H1 (cell line): ENCODE measurements around the gene RASGRP1. TPM values are rescaled to one million over a fixed set of nuclear protein-coding genes. Genes with fewer than 3 reads are reported as not detected.

Experiments used
- CTCF ChIA-PET: fragments of 300-600 bp; sonication (Branson Sonifier 250); formaldehyde crosslinking; loops from one replicate; lab custom pipeline; 2021; ENCODE audit not compliant: partially characterized antibody; lab: Charles Lee
- POLR2A ChIA-PET: fragments of 300-600 bp; sonication (Branson Sonifier 250); formaldehyde crosslinking; loops from one replicate; lab custom pipeline; 2021; ENCODE audit warnings: inconsistent platforms; ENCODE audit not compliant: partially characterized antibody; lab: Charles Lee
- DNase-seq, 2 experiments: peaks; one replicate each; pipeline versions ENCODE4 v3.0.0 to v3.0.0-alpha.2; 2010 to 2022; ENCODE audit warnings: low spot score in 2 of 2, low read depth in 1 of 2, mixed read lengths in 1 of 2
- FAIRE-seq: peaks from 2 replicates; lab custom pipeline; 2011; peaks lifted over from hg19 to GRCh38; lab: Jason Lieb, UNC
- H2AFZ ChIP-seq: 2 replicates; pipeline ENCODE4 v1.8.1; 2012; ENCODE audit warnings: low read length, inconsistent platforms
- H2AK5ac ChIP-seq: 2 replicates; pipeline ENCODE4 v1.6.1; 2013; ENCODE audit warnings: low read depth, low read length
- H2BK120ac ChIP-seq: replicated peaks from 2 replicates; pipeline ENCODE3; 2013; ENCODE audit warnings: low read depth, low read length, inconsistent platforms
- H2BK12ac ChIP-seq: 2 replicates; pipeline ENCODE4 v1.6.1; 2013; ENCODE audit warnings: low read depth, low read length
- H2BK15ac ChIP-seq: 2 replicates; pipeline ENCODE4 v1.6.1; 2013; ENCODE audit warnings: low read length
- H2BK20ac ChIP-seq: 2 replicates; pipeline ENCODE4 v1.6.1; 2013; ENCODE audit warnings: low read length
- H2BK5ac ChIP-seq: 2 replicates; pipeline ENCODE4 v1.6.1; 2013; ENCODE audit warnings: low read depth, low read length
- H3K14ac ChIP-seq: 2 replicates; pipeline ENCODE4 v1.6.1; 2013; ENCODE audit warnings: inconsistent platforms; ENCODE audit not compliant: insufficient read length
- H3K18ac ChIP-seq: 2 replicates; pipeline ENCODE4 v1.6.1; 2013; ENCODE audit warnings: low read length; ENCODE audit errors: extremely low read depth
- H3K23ac ChIP-seq: 2 replicates; pipeline ENCODE4 v1.6.1; 2013; ENCODE audit warnings: inconsistent platforms; ENCODE audit not compliant: insufficient read length
- H3K23me2 ChIP-seq: 2 replicates; pipeline ENCODE4 v1.6.1; 2013; ENCODE audit warnings: low read depth, low read length
- H3K27ac ChIP-seq: 2 replicates; pipeline ENCODE4 v1.6.1; 2011; ENCODE audit warnings: low read depth, low read length, inconsistent platforms
- H3K27me3 ChIP-seq, 4 experiments: replicated peaks in 1 of 4; 1 replicate in 1 of 4; 2 replicates in 3 of 4; pipeline versions ENCODE4 v1.6.1 to v1.8.1; 2011 to 2013; ENCODE audit warnings: low read length in 3 of 4, mild to moderate bottlenecking in 3 of 4, inconsistent platforms in 2 of 4, mixed read lengths in 2 of 4, moderate library complexity in 1 of 4; ENCODE audit not compliant: control insufficient read depth in 3 of 4, insufficient read depth in 3 of 4; ENCODE audit errors: extremely low read depth in 1 of 4
- H3K36me3 ChIP-seq, 4 experiments: 2 replicates each; pipeline versions ENCODE4 v1.6.1 to v1.8.1; 2011 to 2013; ENCODE audit warnings: mild to moderate bottlenecking in 4 of 4, low read length in 3 of 4, moderate library complexity in 2 of 4, control low read depth in 1 of 4, inconsistent platforms in 1 of 4; ENCODE audit not compliant: insufficient read depth in 4 of 4, control insufficient read depth in 2 of 4
- H3K4ac ChIP-seq: replicated peaks from 2 replicates; pipeline ENCODE3; 2013; ENCODE audit warnings: low read length, low read depth, mixed read lengths, inconsistent platforms; ENCODE audit not compliant: insufficient read length
- H3K4me1 ChIP-seq, 4 experiments: replicated peaks in 1 of 4; 1 replicate in 1 of 4; 2 replicates in 3 of 4; pipeline versions ENCODE4 v1.6.1 to v1.8.1; 2011 to 2013; ENCODE audit warnings: low read length in 3 of 4, inconsistent platforms in 2 of 4, mixed read lengths in 1 of 4; ENCODE audit not compliant: insufficient read depth in 4 of 4, control insufficient read depth in 3 of 4
- H3K4me2 ChIP-seq, 2 experiments: 2 replicates each; pipeline versions ENCODE4 v1.6.1 to v1.8.1; 2011 to 2013; ENCODE audit warnings: low read depth in 2 of 2, low read length in 2 of 2, control low read depth in 1 of 2, inconsistent platforms in 1 of 2, mild to moderate bottlenecking in 1 of 2; ENCODE audit not compliant: insufficient read depth in 1 of 2
- H3K4me3 ChIP-seq, 4 experiments: fragments of 200-600, 300-600 bp in 1 of 4; sonication (generic), shearing (Covaris generic), sonication (Bioruptor Twin) in 1 of 4; 2 replicates each; pipeline versions ENCODE4 v1.5.1 to v1.8.1; 2011 to 2016; ENCODE audit warnings: low read length in 4 of 4, low read depth in 3 of 4, control low read depth in 2 of 4, inconsistent platforms in 2 of 4, mild to moderate bottlenecking in 2 of 4, mixed read lengths in 1 of 4, moderate library complexity in 1 of 4; ENCODE audit not compliant: insufficient read depth in 2 of 4; ENCODE audit errors: extremely low read depth in 1 of 4
- H3K56ac ChIP-seq: replicated peaks from 2 replicates; pipeline ENCODE3; 2013; ENCODE audit warnings: low read depth, mild to moderate bottlenecking, mixed read lengths, low read length, inconsistent platforms; ENCODE audit not compliant: insufficient read length
- H3K79me1 ChIP-seq: 2 replicates; pipeline ENCODE4 v1.6.1; 2013; ENCODE audit warnings: low read depth, low read length, control low read depth
- H3K79me2 ChIP-seq, 2 experiments: 2 replicates each; pipeline versions ENCODE4 v1.6.1 to v1.8.1; 2012 to 2013; ENCODE audit warnings: low read length in 2 of 2, mild to moderate bottlenecking in 2 of 2, inconsistent platforms in 1 of 2; ENCODE audit not compliant: insufficient read depth in 2 of 2, control insufficient read depth in 1 of 2
- H3K9ac ChIP-seq, 4 experiments: replicated peaks in 1 of 4; 1 replicate in 1 of 4; 2 replicates in 3 of 4; pipeline versions ENCODE4 v1.6.1 to v1.8.1; 2011 to 2013; ENCODE audit warnings: low read depth in 3 of 4, low read length in 3 of 4, control low read depth in 2 of 4, mild to moderate bottlenecking in 2 of 4, moderate library complexity in 2 of 4, inconsistent platforms in 1 of 4; ENCODE audit errors: extremely low read depth in 1 of 4
- H3K9me3 ChIP-seq, 2 experiments: 2 replicates each; pipeline versions ENCODE4 v1.6.1 to v1.8.1; 2012 to 2013; ENCODE audit warnings: mild to moderate bottlenecking in 2 of 2, moderate library complexity in 2 of 2, control low read depth in 1 of 2, inconsistent platforms in 1 of 2, low read depth in 1 of 2, low read length in 1 of 2, mixed read lengths in 1 of 2; ENCODE audit not compliant: insufficient read depth in 2 of 2
- H4K20me1 ChIP-seq, 2 experiments: replicated peaks in 1 of 2; 2 replicates each; pipeline versions ENCODE3 to v1.8.1; 2011 to 2013; ENCODE audit warnings: inconsistent platforms in 2 of 2, low read length in 2 of 2, mild to moderate bottlenecking in 1 of 2; ENCODE audit not compliant: insufficient read depth in 2 of 2, control insufficient read depth in 1 of 2
- H4K5ac ChIP-seq: 2 replicates; pipeline ENCODE4 v1.6.1; 2013; ENCODE audit warnings: low read length, low read depth, mixed read lengths, inconsistent platforms; ENCODE audit not compliant: insufficient read length
- H4K8ac ChIP-seq: 2 replicates; pipeline ENCODE4 v1.8.0; 2013; ENCODE audit warnings: mild to moderate bottlenecking, moderate library complexity, low read length, inconsistent platforms; ENCODE audit not compliant: insufficient read depth; ENCODE audit errors: extremely low read depth
- H4K91ac ChIP-seq: replicated peaks from 2 replicates; pipeline ENCODE3; 2013; ENCODE audit warnings: low read length, mixed read lengths, inconsistent platforms; ENCODE audit not compliant: insufficient read length
- CEBPB ChIP-seq: IDR thresholded peaks from 2 replicates; pipeline ENCODE4 v1.6.1; 2012; ENCODE audit warnings: low read depth, low read length
- CHD2 ChIP-seq: IDR thresholded peaks from 2 replicates; pipeline ENCODE4 v1.6.1; 2012; ENCODE audit warnings: low read length, improper control_type of control experiment
- E2F6 ChIP-seq: IDR thresholded peaks from 2 replicates; pipeline ENCODE4 v1.6.1; 2012; ENCODE audit warnings: inconsistent platforms
- SAP30 ChIP-seq: fragments of 300-600 bp; sonication (generic); IDR thresholded peaks from 2 replicates; pipeline ENCODE4 v1.7.1; 2012; ENCODE audit warnings: low read length, moderate library complexity, mild to moderate bottlenecking, inconsistent platforms; ENCODE audit not compliant: insufficient read depth, insufficient replicate concordance
- SIRT6 ChIP-seq: IDR thresholded peaks from one replicate; pipeline ENCODE4 v1.7.1; 2012; ENCODE audit warnings: low read length, inconsistent platforms
- WGBS, 2 experiments: shearing (Covaris generic) in 1 of 2; methylation state at CpG; one replicate each; pipeline versions ENCODE4 v1.1.6 to v1.1.7; 2013 to 2015; ENCODE audit warnings: low lambda C conversion rate in 2 of 2, mixed read lengths in 2 of 2, inconsistent platforms in 1 of 2, low coverage in 1 of 2, missing lambda C conversion rate in 1 of 2; ENCODE audit not compliant: insufficient replicate concordance in 2 of 2, insufficient coverage in 1 of 2, insufficient read length in 1 of 2; ENCODE audit errors: extremely low coverage in 1 of 2, missing lambda C conversion rate in 1 of 2; 5-methylcytosine and 5-hydroxymethylcytosine counted together
- polyA plus RNA-seq, 7 experiments: library from polyadenylated mRNA; depleted of rRNA in 3 of 7; stranded (reverse) in 5 of 7; unstranded in 2 of 7; fragments of >200 nt in 5 of 7; fragments of 200-250 nt in 2 of 7; gene quantifications; 1 replicate in 5 of 7; 2 replicates in 1 of 7; 4 replicates in 1 of 7; pipeline versions ENCODE4 v1.2.1 to v1.2.3, GENCODE V29; 2011 to 2013; ENCODE audit warnings: missing spikeins in 2 of 7, mixed read lengths in 2 of 7
- total RNA-seq: library from RNA; stranded (reverse); fragmentation: NEBNext Ultra II Directional; extraction: Animal tissue kit (Norgen Biotek cat#: 25700); gene quantifications from 2 replicates; pipeline ENCODE4 v1.2.1, GENCODE V29; 2021

RASGRP1 gene
- total and polyA plus RNA-seq, 2 of the 8 experiments (the other 6 are each of a cell fraction or from before 2014, with no cell fraction given) = 1.1 to 2.1 TPM

DNA sequence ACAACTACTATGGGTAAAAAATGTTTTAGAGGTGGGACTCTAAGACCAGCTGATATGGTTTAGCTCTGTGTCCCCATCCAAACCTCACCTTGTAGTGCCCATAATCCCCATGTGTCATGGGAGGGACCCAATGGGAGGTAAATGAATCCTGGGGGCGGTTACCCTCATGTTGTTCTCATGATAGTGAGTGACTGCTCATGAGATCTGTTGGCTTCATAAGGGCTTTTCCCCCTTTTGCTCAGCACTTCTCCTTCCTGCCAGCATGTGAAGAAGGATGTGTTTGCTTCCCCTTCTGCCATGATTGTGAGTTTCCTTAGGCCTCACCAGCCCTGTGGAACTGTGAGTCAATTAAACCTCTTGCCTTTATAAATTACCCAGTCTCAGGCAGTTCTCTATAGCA is 65.0 kb downstream of the RASGRP1 start:
- FAIRE-seq (no peak), DNase-seq (no peak)
- Histone ChIP-seq H2BK15ac (no peak overlapping the region), H3K79me1 (no peaks in the 10 kb centered on the region), H3K4me3 (no peak overlapping the region), H2BK12ac (no peak overlapping the region), H3K18ac (no peak overlapping the region), H3K4ac (no peak overlapping the region), H2AK5ac (no peak overlapping the region), H3K27me3 (no peaks in the 10 kb centered on the region), H3K14ac (no peak overlapping the region), H3K27ac (no peak overlapping the region), H2BK120ac (no peak overlapping the region), H2BK20ac (no peak overlapping the region), H4K5ac (no peak overlapping the region), H3K23me2 (no peaks in the 10 kb centered on the region), H2BK5ac (no peak overlapping the region), H3K4me2 (no peak overlapping the region), H3K56ac (no peak overlapping the region), H4K20me1 (peaks cover 0 to 2% of the 10 kb centered on the region in 2 experiments), H3K79me2 (no peaks in the 10 kb centered on the region), H4K8ac (no peak overlapping the region), H3K9ac (no peak overlapping the region), H3K9me3 (no peaks in the 10 kb centered on the region), H3K36me3 (no peaks in the 10 kb centered on the region), H3K23ac (no peak overlapping the region), H4K91ac (no peak overlapping the region), H3K4me1 (no peaks in the 10 kb centered on the region), H2AFZ (no peak overlapping the region)
- ChIA-PET CTCF (interaction anchor here (1.1 to 2.5 kb wide), 2 partner anchors 30 to 65 kb away, joined by 3 to 10 read pairs; partner anchors contain the start of gene RASGRP1), POLR2A (interaction anchor here (2.3 kb wide), 1 partner anchor 11 kb away, joined by 8 read pairs; no protein-coding TSS in a partner anchor)
- 100% methylated on average over 1 of the region's 1 CpG; no CpG with 5 or more reads in 1 of the 2 experiments for WGBS, 2 experiments
- TF ChIP-seq SIRT6 (no peak), E2F6 (no peak), CHD2 (no peak), SAP30 (no peak), CEBPB (no peak)
